Measurements from ENCODE around the gene RFX3.
A peak's percentile ranks its signal among the peaks of the same experiment; 100 is the strongest.

The RFX3 gene

GRCh38 chr9:3191715-3192114 lies 334.1 kb downstream of the RFX3 start:
- DNase-seq: no peak

- no peak for DNase-seq
Measured at GRCh38 chr9:3189113-3189861, 336.5 kb downstream of the RFX3 start.

DNA sequence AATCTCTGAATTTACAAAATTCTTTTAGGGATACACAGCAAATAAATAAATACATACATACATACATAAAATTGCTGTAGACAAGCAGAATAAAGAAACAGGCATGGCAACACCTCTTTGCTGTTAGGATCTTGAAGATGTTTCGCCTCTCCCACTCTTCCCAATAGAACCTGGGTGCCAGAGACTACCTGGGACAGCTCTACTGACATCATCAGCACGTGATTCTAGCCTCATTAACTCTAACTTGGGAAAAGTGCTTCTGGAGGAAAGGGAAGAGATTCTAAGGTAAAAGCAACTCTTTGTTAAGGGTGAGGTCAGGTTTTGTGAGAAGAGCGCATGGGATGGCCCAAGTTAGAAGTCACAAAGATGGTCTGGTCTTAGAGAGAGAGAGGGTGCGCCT lies 339.1 kb downstream of the RFX3 start:
- DNase-seq: no peak

- DNase-seq: peak; percentile 27
Measured at GRCh38 chr9:3181049-3181953, 344.5 kb downstream of the RFX3 start.

DNA sequence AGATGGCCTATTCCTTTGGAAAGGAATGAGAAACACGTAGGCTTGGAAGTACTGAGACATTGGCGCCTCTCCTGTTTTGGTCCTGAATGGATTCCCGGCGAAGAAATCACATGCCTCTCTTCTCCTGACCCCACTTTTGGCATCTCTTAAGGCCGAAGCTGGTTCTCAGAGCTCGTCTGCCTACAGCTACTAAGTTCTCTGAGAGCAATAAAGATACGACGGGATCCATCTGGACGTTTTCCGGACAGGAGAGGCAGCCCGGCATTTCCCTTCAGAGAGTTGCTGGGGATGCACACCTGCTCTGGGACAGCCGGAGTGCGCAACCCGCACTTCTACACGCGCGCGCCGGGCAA lies 345.1 kb downstream of the RFX3 start:
- no peak for DNase-seq

DNA sequence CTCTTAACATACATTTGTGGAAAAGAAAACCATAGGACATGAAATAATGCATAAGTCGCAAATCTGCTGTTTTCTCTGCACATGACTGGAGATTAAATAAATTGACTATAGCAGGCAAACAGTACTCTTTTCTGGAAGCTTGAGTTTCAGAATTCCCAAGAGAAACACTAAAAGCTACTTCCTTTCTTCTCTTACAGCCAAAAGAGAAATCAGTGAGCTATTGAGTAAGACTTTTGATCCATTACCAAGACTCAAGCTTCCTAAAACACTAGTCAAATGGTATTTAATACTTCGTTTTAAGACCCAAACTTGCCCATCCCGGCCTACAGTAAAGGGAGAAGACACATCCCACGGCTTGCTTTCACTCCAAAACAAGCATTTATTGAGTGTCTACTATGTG lies 346.1 kb downstream of the RFX3 start:
- no peak for DNase-seq

- no peak for DNase-seq
Measured at GRCh38 chr9:3177936-3178335, 347.9 kb downstream of the RFX3 start.

- no peak for DNase-seq
Measured at GRCh38 chr9:3177146-3177761, 348.5 kb downstream of the RFX3 start.

DNA sequence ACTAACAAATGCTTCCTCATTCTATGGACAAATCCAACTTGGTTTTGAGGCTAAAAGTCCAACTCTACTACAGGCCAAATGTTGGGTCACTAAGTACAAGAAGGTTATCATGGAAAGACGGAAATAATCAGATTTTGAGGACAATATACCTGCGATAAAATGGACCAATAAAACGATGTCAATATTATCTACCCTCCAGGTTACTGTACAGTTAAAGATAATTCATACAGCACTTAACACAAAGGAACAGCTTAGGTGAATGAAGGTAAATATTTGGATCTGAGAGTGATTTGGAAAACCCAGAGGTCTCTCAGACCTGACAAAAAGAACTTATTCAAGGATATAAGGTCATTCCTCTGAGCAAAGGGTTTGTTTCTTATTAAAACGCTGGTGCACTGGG lies 352.4 kb downstream of the RFX3 start:
- no peak for DNase-seq

DNA sequence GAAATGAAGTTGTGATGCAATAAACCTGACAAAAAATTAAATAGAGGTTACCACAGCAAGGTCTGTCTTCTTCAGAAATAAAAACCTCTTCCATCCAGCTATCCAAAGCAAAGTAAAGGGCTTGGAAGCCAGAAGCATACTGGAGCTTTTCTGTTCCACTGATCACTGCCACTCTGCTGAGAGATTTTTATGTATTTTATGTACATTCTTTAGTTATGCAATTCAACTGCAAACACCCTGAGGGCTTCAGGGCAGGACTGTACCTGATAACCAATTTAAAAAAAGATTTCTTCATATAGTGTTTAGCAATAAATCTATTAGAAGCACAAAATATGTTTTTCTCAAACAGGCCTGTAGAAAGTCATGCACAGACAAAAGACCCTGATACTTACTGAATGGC lies 355.0 kb downstream of the RFX3 start:
- no peak for DNase-seq
